Panc1 (cell line): ENCODE results near the gene ZIC2. TPM values are rescaled to one million over a fixed set of nuclear protein-coding genes. Genes with fewer than 3 reads are reported as not detected.

Experiments
- ATAC-seq: fragments of 200-7000 bp; cut with Tn5 transposase; 2 replicates; pipeline ENCODE4 v1.9.1; 2020; ENCODE audit warnings: mild to moderate bottlenecking, moderate library complexity
- BruUV-seq: library from RNA; stranded (reverse); fragments of 400-500 nt; replicated peaks from 2 replicates; lab custom pipeline; 2021; lab: Mats Ljungman, UMichigan
- CTCF ChIA-PET: fragments of 300-600 bp; sonication (Branson Sonifier 250); formaldehyde crosslinking; loops from one replicate; lab custom pipeline; 2022; ENCODE audit warnings: antibody characterized with exemption; lab: Charles Lee
- POLR2A ChIA-PET: fragments of 300-600 bp; sonication (Branson Sonifier 250); formaldehyde crosslinking; loops from one replicate; lab custom pipeline; 2022; ENCODE audit warnings: antibody characterized with exemption; lab: Charles Lee
- DNase-seq: peaks from one replicate; pipeline ENCODE4 v3.0.0-alpha.2; 2010; ENCODE audit warnings: low read depth, low spot score
- H3K27ac ChIP-seq: 2 replicates; pipeline ENCODE4 v1.5.1; 2011; ENCODE audit warnings: mild to moderate bottlenecking, low read length, inconsistent platforms
- H3K27me3 ChIP-seq: fragments of 200-500 bp; sonication (Bioruptor generic); 2 replicates; pipeline ENCODE4 v1.6.0; 2014; ENCODE audit warnings: low read length, inconsistent platforms; ENCODE audit not compliant: control insufficient read depth, insufficient read depth
- H3K36me3 ChIP-seq: fragments of 200-500 bp; sonication (Bioruptor generic); 2 replicates; pipeline ENCODE4 v1.5.1; 2014; ENCODE audit warnings: inconsistent platforms, mild to moderate bottlenecking, low read length, moderate library complexity; ENCODE audit not compliant: control insufficient read depth, insufficient read depth
- H3K4me1 ChIP-seq: 2 replicates; pipeline ENCODE4 v1.5.1; 2011; ENCODE audit warnings: inconsistent platforms, mild to moderate bottlenecking, low read length, moderate library complexity; ENCODE audit not compliant: control insufficient read depth, insufficient read depth
- H3K4me3 ChIP-seq, 2 experiments: 2 replicates each; pipeline ENCODE4 v1.5.1; 2011 to 2012; ENCODE audit warnings: low read depth in 2 of 2, low read length in 2 of 2, mild to moderate bottlenecking in 2 of 2, inconsistent platforms in 1 of 2, moderate library complexity in 1 of 2
- H3K9me3 ChIP-seq: fragments of 200-500 bp; sonication (Bioruptor generic); 2 replicates; pipeline ENCODE4 v1.5.1; 2014; ENCODE audit warnings: low read depth, mild to moderate bottlenecking, inconsistent platforms, low read length, moderate library complexity; ENCODE audit not compliant: control insufficient read depth, insufficient read depth
- POLR2AphosphoS5 ChIP-seq: IDR thresholded peaks from 2 replicates; pipeline ENCODE4 v1.6.1; 2012; ENCODE audit warnings: mild to moderate bottlenecking, low read depth, low read length, moderate library complexity
- REST ChIP-seq, 2 experiments: IDR thresholded peaks; 2 replicates each; pipeline ENCODE4 v1.6.1; 2011 to 2012; ENCODE audit warnings: low read depth in 2 of 2, control low read depth in 1 of 2, low read length in 1 of 2, mild to moderate bottlenecking in 1 of 2, moderate library complexity in 1 of 2; ENCODE audit not compliant: insufficient read depth in 1 of 2
- SIN3A ChIP-seq: IDR thresholded peaks from 2 replicates; pipeline ENCODE4 v1.6.1; 2012; ENCODE audit warnings: low read depth, mild to moderate bottlenecking, low read length, moderate library complexity, borderline replicate concordance; ENCODE audit not compliant: insufficient read depth
- TCF7L2 ChIP-seq: IDR thresholded peaks from 2 replicates; pipeline ENCODE4 v1.6.1; 2011; ENCODE audit warnings: mild to moderate bottlenecking, low read depth, low read length, inconsistent platforms
- in situ Hi-C: cut with HindIII; loops from 2 replicates; pipeline ENCODE4 v1.10.0; 2016; ENCODE audit warnings: low sequenced_read_pairs, low pct_unique_long_range_greater_than_20kb
- intact Hi-C: fragments of 100-400 bp; cut with micrococcal nuclease; formaldehyde crosslinking; loops from one replicate; pipeline ENCODE4 v1.10.0; 2022; ENCODE audit not compliant: unreplicated experiment
- total RNA-seq: library from RNA; stranded (reverse); gene quantifications from one replicate; pipeline ENCODE4 v1.2.1, GENCODE V29; 2021; ENCODE audit not compliant: unreplicated experiment
- TF ChIP-seq, protein P1 (sequence below): fragments of 450-650 bp; IDR thresholded peaks from 2 replicates; pipeline ENCODE4 v1.5.1; 2017; ENCODE audit warnings: mild to moderate bottlenecking

ZIC2 gene
- total RNA-seq, 1 experiment from 2014 or later: 54.5 TPM

DNA sequence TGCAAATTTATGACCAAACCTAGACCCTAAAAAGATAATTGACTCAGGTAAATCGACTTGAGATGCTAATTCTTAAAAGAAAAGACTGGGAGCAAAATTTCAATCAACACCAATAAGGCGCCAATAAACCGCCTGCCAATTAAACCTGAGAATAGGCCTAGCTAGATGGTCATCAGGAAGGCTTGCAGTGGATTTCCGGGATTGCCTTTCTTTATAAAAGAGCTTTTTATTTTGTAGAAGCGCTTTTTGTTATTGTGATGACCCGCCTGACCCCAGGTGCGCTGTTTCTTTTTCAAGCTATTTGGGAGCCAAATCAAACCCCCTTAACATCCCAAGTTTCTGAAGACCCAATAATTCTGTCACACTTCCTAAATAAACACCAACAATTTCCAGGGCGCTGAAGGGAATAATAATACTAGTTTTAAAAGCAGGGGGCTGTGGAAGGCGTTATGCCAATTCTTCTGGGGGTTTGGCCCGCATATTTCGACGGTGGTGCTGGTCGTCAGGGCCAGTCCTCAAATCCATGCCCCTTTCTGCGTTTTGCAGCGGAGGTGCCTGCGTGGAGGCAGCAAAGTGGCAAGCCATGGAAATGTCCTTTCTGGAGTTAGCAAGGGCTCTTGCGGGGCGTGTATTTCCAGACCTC, 7.2 kb upstream of the ZIC2 start:
- Histone ChIP-seq H3K9me3 (no peaks in the 10 kb centered on the region), H3K27ac (no peak overlapping the region), H3K27me3 (no peaks in the 10 kb centered on the region), H3K36me3 (no peaks in the 10 kb centered on the region; the same call in 1 of the 2 replicates), H3K4me3 (no peak overlapping the region), H3K4me1 (peaks cover 21% of the 10 kb centered on the region)
- no TSS peak for BruUV-seq
- no peak for DNase-seq
- in situ Hi-C loops: no loop called here
- TF ChIP-seq, protein P1, sequence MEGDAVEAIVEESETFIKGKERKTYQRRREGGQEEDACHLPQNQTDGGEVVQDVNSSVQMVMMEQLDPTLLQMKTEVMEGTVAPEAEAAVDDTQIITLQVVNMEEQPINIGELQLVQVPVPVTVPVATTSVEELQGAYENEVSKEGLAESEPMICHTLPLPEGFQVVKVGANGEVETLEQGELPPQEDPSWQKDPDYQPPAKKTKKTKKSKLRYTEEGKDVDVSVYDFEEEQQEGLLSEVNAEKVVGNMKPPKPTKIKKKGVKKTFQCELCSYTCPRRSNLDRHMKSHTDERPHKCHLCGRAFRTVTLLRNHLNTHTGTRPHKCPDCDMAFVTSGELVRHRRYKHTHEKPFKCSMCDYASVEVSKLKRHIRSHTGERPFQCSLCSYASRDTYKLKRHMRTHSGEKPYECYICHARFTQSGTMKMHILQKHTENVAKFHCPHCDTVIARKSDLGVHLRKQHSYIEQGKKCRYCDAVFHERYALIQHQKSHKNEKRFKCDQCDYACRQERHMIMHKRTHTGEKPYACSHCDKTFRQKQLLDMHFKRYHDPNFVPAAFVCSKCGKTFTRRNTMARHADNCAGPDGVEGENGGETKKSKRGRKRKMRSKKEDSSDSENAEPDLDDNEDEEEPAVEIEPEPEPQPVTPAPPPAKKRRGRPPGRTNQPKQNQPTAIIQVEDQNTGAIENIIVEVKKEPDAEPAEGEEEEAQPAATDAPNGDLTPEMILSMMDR: no peak
- TF ChIP-seq POLR2AphosphoS5 (no peak), SIN3A (no peak), REST (IDR thresholded peaks at IDR 0.05; ENCODE audit: insufficient read depth in 1 of 2, low read depth in 2 of 2, low read length in 1 of 2) (no peak), TCF7L2 (no peak)
- no peak for ATAC-seq
- ChIA-PET CTCF (no interaction called here), POLR2A (no interaction called here)
- intact Hi-C loops: no loop called here

DNA sequence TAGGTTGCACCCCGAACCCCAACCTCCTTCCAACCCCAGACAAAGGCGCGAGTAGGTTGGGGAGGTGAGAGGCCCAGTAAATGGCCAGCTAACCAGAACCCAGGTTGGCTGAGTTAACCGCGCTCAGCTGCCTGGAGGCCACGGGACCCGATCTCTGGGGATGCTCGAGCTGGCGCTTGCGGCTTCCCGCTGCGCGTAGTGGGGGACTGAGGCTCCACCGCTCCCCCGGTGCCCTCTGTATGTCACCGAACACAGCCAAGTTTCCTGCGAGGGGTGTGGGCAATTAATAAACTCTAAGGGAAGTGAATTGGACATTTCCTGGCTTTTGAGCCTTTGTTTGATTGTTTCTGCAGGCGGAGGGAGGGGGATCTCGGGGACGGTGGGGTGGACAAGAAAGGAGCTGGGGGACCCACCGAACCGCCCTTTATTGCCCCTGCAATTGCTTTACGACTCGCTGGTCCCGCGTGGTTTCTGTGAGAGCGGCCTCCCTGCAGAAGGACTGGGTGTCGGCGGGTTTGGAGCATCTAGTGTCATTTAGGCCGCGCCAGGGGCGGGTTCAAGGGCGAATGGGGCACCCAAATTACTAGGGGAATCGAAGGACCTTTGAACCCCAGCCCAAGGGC, 6.5 kb upstream of the ZIC2 start:
- ChIA-PET CTCF (no interaction called here), POLR2A (no interaction called here)
- no peak overlapping the region for H3K4me3 ChIP-seq
- DNase-seq (no peak), ATAC-seq (no peak)
- intact Hi-C loops: no loop called here
- in situ Hi-C loops: no loop called here
- H3K36me3 ChIP-seq: no peaks in the 10 kb centered on the region; the same call in 1 of the 2 replicates
- no TSS peak for BruUV-seq
- TF ChIP-seq, protein P1: no peak
- TF ChIP-seq POLR2AphosphoS5 (no peak), REST (IDR thresholded peaks at IDR 0.05; ENCODE audit: insufficient read depth in 1 of 2, low read depth in 2 of 2, low read length in 1 of 2) (no peak), TCF7L2 (no peak), SIN3A (no peak)
- peaks cover 21% of the 10 kb centered on the region for H3K4me1 ChIP-seq
- H3K9me3 ChIP-seq: no peaks in the 10 kb centered on the region
- H3K27me3 ChIP-seq: no peaks in the 10 kb centered on the region
- H3K27ac ChIP-seq: no peak overlapping the region
